ENCODE results near the gene SPINK5.

Gene SPINK5

GRCh38 chr5:148107608-148108007, 43.8 kb downstream of the SPINK5 start:
- no peak for ATAC-seq (ENCODE audit: insufficient read depth, low read depth)

DNA sequence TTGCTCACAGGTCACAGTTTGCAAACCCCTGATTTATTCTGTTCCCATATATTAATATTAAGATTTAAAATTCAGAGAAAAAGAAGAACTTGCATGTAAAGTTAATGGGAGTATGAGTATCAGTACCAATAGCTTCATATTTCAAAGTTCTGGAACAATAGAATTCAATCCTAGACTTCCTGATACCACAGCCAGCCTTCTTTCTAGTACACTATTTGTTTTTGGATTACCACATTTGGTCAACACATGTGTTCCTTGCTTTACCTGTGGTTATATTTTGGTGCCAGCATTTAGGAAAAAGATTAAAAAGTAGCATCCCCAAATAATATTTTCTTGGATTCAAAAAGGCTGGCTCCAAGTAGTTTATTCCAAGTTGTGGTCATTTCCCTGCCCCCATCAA, 49.5 kb downstream of the SPINK5 start:
- Histone ChIP-seq H2AFZ (ENCODE audit: low read depth, low read length) (no peak overlapping the region), H3K9ac (ENCODE audit: low read depth, low read length) (no peak overlapping the region), H3K79me2 (ENCODE audit: insufficient read depth, low read length) (no peaks in the 10 kb centered on the region), H4K20me1 (ENCODE audit: insufficient read depth, low read length) (no peaks in the 10 kb centered on the region), H3K4me3 (ENCODE audit: low read depth in 1 of 2, low read length in 2 of 2) (no peak overlapping the region), H3K4me1 (ENCODE audit: insufficient read depth, low read length) (no peaks in the 10 kb centered on the region), H3K4me2 (ENCODE audit: insufficient read depth, low read length) (no peak overlapping the region), H3K36me3 (ENCODE audit: insufficient read depth, low read length) (no peaks in the 10 kb centered on the region), H3K27me3 (ENCODE audit: insufficient read depth, low read length, poor library complexity) (peaks cover 4% of the 10 kb centered on the region), H3K27ac (ENCODE audit: low read length) (no peak overlapping the region), H3K9me3 (ENCODE audit: insufficient read depth, low read length, severe bottlenecking) (no peaks in the 10 kb centered on the region)
- TF ChIP-seq EZH2 (IDR thresholded peaks at IDR 0.05; ENCODE audit: borderline replicate concordance, low read depth, low read length, severe bottlenecking): no peak
- no peak for TF ChIP-seq CTCF (IDR thresholded peaks at IDR 0.05; ENCODE audit: borderline replicate concordance, extremely low read depth, low read length, poor library complexity, severe bottlenecking)
- ATAC-seq (ENCODE audit: insufficient read depth, low read depth) (no peak), DNase-seq (no peak)

More at GRCh38 chr5:148107608-148108007, 43.8 kb downstream of the SPINK5 start:
- no peak overlapping the region for H3K4me2 ChIP-seq (ENCODE audit: insufficient read depth, low read length)
- H3K27me3 ChIP-seq (ENCODE audit: insufficient read depth, low read length, poor library complexity): peaks cover 4% of the 10 kb centered on the region
- H3K9me3 ChIP-seq (ENCODE audit: insufficient read depth, low read length, severe bottlenecking): no peaks in the 10 kb centered on the region
- H4K20me1 ChIP-seq (ENCODE audit: insufficient read depth, low read length): no peaks in the 10 kb centered on the region
- no peak overlapping the region for H3K9ac ChIP-seq (ENCODE audit: low read depth, low read length)
- no peak overlapping the region for H3K4me3 ChIP-seq (ENCODE audit: low read depth in 1 of 2, low read length in 2 of 2)
- H2AFZ ChIP-seq (ENCODE audit: low read depth, low read length): no peak overlapping the region
- no peaks in the 10 kb centered on the region for H3K79me2 ChIP-seq (ENCODE audit: insufficient read depth, low read length)
- no peak for TF ChIP-seq EZH2 (IDR thresholded peaks at IDR 0.05; ENCODE audit: borderline replicate concordance, low read depth, low read length, severe bottlenecking)
- TF ChIP-seq CTCF (IDR thresholded peaks at IDR 0.05; ENCODE audit: borderline replicate concordance, extremely low read depth, low read length, poor library complexity, severe bottlenecking): no peak
- DNase-seq: no peak
- H3K4me1 ChIP-seq (ENCODE audit: insufficient read depth, low read length): no peaks in the 10 kb centered on the region
- H3K27ac ChIP-seq (ENCODE audit: low read length): no peak overlapping the region
- H3K36me3 ChIP-seq (ENCODE audit: insufficient read depth, low read length): no peaks in the 10 kb centered on the region

DNA sequence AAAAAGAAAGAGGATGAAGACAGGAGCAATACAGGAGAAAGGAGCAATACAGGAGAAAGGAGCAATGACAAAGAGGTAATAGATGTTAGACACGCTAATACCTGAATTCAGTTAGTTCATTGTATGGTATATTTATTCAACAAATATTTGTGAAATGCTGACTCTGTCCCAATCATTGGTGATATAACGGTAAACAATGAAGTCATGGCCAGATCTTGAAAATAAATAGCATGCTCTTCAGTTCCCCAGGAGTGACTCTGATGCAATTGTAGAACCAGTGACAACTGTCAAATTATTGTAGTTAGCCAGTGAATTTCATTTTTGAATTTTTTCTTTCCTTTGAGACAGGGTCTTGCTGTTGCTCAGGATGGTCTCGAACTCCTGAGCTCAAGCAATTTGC, 56.5 kb downstream of the SPINK5 start:
- Histone ChIP-seq H3K27ac (ENCODE audit: low read length) (no peak overlapping the region), H2AFZ (ENCODE audit: low read depth, low read length) (no peak overlapping the region), H3K9ac (ENCODE audit: low read depth, low read length) (no peak overlapping the region), H3K4me2 (ENCODE audit: insufficient read depth, low read length) (no peak overlapping the region), H4K20me1 (ENCODE audit: insufficient read depth, low read length) (no peaks in the 10 kb centered on the region), H3K79me2 (ENCODE audit: insufficient read depth, low read length) (no peaks in the 10 kb centered on the region), H3K4me1 (ENCODE audit: insufficient read depth, low read length) (no peaks in the 10 kb centered on the region), H3K9me3 (ENCODE audit: insufficient read depth, low read length, severe bottlenecking) (no peaks in the 10 kb centered on the region), H3K36me3 (ENCODE audit: insufficient read depth, low read length) (no peaks in the 10 kb centered on the region), H3K27me3 (ENCODE audit: insufficient read depth, low read length, poor library complexity) (no peaks in the 10 kb centered on the region), H3K4me3 (ENCODE audit: low read depth in 1 of 2, low read length in 2 of 2) (no peak overlapping the region)
- no peak for ATAC-seq (ENCODE audit: insufficient read depth, low read depth)
- TF ChIP-seq EZH2 (IDR thresholded peaks at IDR 0.05; ENCODE audit: borderline replicate concordance, low read depth, low read length, severe bottlenecking) (no peak), CTCF (IDR thresholded peaks at IDR 0.05; ENCODE audit: borderline replicate concordance, extremely low read depth, low read length, poor library complexity, severe bottlenecking) (no peak)
- DNase-seq: no peak

DNA sequence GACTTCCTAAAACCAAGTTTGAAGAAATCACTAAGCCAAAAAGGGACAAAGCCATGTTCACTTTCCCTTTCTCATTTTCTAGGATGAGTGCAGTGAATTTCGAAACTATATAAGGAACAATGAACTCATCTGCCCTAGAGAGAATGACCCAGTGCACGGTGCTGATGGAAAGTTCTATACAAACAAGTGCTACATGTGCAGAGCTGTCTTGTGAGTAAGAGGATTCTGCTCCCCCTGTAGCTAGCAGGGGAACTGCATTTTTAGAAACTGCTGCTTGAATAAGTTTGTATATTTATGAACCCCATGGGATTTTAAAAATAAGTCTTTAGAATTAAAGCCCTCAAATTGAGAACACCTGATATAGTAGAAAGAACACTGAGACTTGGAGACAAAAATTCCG, 61.9 kb downstream of the SPINK5 start:
- H3K36me3 ChIP-seq (ENCODE audit: insufficient read depth, low read length): no peaks in the 10 kb centered on the region
- no peak for ATAC-seq (ENCODE audit: insufficient read depth, low read depth)

More for the DNA sequence above, 61.9 kb downstream of the SPINK5 start:
- Histone ChIP-seq H3K27ac (ENCODE audit: low read length) (no peak overlapping the region), H3K4me2 (ENCODE audit: insufficient read depth, low read length) (no peak overlapping the region), H3K27me3 (ENCODE audit: insufficient read depth, low read length, poor library complexity) (no peaks in the 10 kb centered on the region), H3K4me1 (ENCODE audit: insufficient read depth, low read length) (no peaks in the 10 kb centered on the region), H2AFZ (ENCODE audit: low read depth, low read length) (no peak overlapping the region), H3K79me2 (ENCODE audit: insufficient read depth, low read length) (no peaks in the 10 kb centered on the region), H3K4me3 (ENCODE audit: low read depth in 1 of 2, low read length in 2 of 2) (no peak overlapping the region), H3K9ac (ENCODE audit: low read depth, low read length) (no peak overlapping the region), H3K9me3 (ENCODE audit: insufficient read depth, low read length, severe bottlenecking) (no peaks in the 10 kb centered on the region), H4K20me1 (ENCODE audit: insufficient read depth, low read length) (no peaks in the 10 kb centered on the region)
- TF ChIP-seq CTCF (IDR thresholded peaks at IDR 0.05; ENCODE audit: borderline replicate concordance, extremely low read depth, low read length, poor library complexity, severe bottlenecking) (peak; percentile 6), EZH2 (IDR thresholded peaks at IDR 0.05; ENCODE audit: borderline replicate concordance, low read depth, low read length, severe bottlenecking) (no peak)
- no peak for DNase-seq

All from DND-41 (cell line).